GM18526 (cell line): ENCODE results near the gene PRRG2.

Experiments
- POLR2A ChIP-seq: IDR thresholded peaks from 3 replicates; pipeline ENCODE4 v1.6.1; 2011; ENCODE audit not compliant: insufficient read length; ENCODE audit errors: extremely low read depth

PRRG2 gene

DNA sequence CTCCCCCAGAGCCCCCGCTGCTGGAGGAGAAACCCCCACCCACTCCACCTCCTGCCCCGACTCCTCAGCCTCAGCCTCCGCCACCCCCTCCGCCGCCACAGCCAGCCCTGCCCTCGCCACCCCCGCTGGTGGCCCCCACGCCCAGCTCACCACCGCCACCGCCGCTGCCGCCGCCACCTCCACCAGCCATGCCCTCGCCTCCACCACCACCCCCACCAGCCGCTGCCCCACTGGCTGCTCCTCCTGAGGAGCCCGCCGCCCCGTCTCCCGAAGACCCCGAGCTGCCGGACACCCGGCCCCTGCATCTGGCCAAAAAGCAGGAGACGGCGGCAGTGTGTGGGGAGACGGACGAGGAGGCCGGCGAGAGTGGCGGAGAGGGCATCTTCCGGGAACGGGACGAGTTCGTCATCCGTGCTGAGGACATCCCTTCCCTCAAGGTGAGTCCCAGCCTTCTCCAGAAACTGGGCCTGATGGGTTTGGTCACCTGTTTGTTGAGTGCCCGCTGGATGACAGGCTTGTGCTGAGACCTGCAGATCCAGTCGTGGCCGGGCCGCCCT, 20.4 kb downstream of the PRRG2 start:
- no peak for TF ChIP-seq POLR2A

DNA sequence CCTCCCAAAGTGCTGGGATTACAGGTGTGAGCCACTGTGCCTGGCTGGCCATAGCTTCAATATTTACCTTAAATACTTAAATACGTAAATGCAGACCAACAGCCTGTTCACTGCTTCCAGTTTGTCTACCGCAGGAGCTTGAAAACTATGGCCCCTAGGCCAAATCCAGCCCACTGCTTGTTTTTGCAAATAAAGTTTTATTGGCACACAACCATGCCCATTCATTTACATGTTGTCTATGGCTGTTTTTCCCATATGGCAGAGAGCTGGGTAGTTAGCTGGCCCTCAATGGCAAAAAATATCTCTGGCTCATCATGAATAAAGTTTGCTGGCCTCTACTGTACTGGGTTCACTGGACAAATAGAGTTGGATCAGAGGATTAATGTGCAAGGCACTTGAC, 21.7 kb downstream of the PRRG2 start:
- no peak for TF ChIP-seq POLR2A

GRCh38 chr19:49605605-49606004, 24.5 kb downstream of the PRRG2 start:
- no peak for TF ChIP-seq POLR2A

- TF ChIP-seq POLR2A: no peak
Observed at GRCh38 chr19:49609499-49610092, 28.5 kb downstream of the PRRG2 start.

- no peak for TF ChIP-seq POLR2A
Observed at GRCh38 chr19:49613374-49613773, 32.3 kb downstream of the PRRG2 start.

DNA sequence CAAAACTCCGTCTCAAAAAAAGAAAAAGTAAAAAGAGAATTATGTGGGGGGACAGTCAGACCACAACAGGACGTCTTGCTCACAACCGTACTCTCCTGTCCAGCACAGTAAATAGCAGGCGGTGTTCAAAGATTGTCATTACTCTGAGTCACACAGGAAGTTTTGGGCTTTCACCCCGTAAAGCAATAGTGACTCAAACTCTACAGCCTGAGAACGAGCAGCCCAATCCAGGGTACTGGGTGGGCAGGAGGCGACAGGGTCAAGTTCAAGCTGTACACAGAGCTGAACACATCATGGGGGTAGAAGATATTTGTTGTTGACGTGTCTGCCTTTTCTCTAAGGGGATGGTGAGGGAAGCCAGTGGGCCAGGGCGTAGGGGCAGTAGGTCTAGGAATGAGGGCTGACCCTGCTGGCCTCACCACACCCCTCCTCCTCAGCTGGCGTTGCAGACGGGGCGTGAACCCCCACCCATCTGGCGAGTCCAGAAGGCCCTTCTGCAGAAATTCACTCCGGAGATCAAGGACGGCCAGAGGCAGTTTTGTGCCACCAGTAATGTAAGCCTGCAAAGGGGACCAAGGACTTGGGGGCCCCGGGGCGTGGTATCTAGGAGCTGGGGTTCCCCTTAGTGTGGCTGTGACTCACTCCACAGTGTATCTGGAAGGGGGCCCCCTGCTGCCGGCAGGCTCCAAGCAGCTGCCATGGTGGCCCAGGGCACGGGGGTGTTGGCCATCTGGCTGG, 33.1 kb downstream of the PRRG2 start:
- no peak for TF ChIP-seq POLR2A

DNA sequence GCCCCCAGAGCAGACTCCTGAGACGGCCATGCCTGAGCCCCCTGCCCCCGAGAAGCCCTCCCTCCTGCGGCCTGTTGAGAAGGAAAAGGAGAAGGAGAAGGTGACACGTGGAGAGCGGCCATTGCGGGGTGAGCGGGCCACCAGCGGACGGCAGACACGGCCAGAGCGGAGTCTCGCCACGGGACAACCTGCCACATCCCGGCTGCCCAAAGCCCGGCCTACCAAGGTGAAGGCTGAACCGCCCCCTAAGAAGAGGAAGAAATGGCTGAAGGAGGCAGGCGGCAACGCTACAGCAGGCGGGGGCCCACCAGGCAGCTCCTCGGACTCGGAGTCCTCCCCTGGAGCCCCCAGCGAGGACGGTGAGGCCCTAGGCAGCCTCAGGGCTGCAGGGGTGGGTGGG, 34.7 kb downstream of the PRRG2 start:
- TF ChIP-seq POLR2A: no peak

GRCh38 chr19:49616532-49616931, 35.4 kb downstream of the PRRG2 start:
- no peak for TF ChIP-seq POLR2A

DNA sequence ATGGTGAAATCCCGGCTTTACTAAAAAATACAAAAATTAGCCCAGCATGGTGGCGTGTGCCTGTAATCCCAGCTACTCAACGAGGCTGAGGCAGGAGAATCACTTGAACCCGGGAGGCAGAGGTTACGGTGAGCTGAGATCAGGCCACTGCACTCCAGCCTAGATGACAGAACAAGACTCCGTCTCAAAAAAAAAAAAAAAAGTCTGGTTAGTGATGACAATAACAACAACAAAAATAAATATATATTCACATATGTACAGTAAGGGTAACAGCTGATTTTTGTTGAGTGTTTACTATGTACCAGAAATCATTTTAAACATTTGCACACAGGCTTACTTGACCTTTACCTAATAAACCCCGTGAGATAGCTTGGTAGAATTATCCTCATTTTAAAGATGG, 35.8 kb downstream of the PRRG2 start:
- no peak for TF ChIP-seq POLR2A

GRCh38 chr19:49624967-49625910, 44.1 kb downstream of the PRRG2 start:
- no peak for TF ChIP-seq POLR2A

- TF ChIP-seq POLR2A: no peak
Observed at GRCh38 chr19:49626226-49626625, 45.1 kb downstream of the PRRG2 start.

GRCh38 chr19:49629659-49630058, 48.5 kb downstream of the PRRG2 start:
- TF ChIP-seq POLR2A: no peak

GRCh38 chr19:49631014-49631588, 50.0 kb downstream of the PRRG2 start:
- TF ChIP-seq POLR2A: no peak

DNA sequence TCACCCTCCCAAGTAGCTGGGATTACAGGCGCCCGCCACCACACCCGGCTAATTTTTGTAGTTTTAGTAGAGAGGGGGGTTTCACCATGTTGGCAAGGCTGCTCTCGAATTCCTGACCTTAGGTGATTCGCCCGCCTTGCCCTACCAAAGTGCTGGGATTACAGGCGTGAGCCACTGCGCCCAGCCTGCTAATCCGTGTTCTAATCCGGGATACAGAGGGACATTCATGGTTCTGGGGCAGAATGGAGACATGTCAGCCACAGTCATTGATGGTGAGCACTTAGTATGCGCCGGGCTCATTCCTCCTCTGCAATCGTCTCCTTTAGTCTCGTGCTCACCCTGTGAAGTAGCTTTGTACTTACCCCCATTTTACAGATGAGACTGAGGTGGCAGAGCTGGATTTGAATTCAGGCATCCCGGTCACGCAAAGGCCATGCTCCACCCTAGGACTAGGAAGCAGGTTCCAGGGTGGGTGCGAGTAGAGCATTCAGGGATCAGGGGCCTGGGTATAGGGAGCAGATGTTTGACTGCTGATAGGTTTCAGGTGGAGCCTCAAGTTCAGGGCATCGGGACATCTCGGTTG, 50.6 kb downstream of the PRRG2 start:
- no peak for TF ChIP-seq POLR2A

DNA sequence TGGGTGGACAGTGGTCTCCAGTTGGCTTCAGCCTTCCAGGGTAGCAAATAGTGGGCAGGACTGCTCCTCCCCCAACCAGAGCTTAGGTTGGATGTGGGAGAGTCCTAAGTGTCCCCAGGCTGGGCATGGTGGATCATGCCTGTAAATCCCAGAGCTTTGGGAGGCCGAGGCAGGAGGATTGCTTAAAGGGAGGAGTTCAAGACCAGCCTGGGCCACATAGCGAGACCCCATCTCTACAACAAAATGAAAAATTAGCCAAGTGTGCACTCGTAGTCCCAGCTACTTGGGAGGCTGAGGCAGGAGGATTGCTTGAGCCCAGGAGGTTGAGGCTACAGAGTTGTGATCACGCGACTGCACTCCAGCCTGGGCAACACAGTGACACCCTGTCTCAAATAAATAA, 51.5 kb downstream of the PRRG2 start:
- no peak for TF ChIP-seq POLR2A
